Measurements from ENCODE around the gene XYLB. TPM values are rescaled to one million over a fixed set of nuclear protein-coding genes. Genes with fewer than 3 reads are reported as not detected.
A peak's percentile ranks its signal among the peaks of the same experiment; 100 is the strongest.

XYLB gene
- total RNA-seq, 1 experiment from 2014 or later: 3.3 TPM

DNA sequence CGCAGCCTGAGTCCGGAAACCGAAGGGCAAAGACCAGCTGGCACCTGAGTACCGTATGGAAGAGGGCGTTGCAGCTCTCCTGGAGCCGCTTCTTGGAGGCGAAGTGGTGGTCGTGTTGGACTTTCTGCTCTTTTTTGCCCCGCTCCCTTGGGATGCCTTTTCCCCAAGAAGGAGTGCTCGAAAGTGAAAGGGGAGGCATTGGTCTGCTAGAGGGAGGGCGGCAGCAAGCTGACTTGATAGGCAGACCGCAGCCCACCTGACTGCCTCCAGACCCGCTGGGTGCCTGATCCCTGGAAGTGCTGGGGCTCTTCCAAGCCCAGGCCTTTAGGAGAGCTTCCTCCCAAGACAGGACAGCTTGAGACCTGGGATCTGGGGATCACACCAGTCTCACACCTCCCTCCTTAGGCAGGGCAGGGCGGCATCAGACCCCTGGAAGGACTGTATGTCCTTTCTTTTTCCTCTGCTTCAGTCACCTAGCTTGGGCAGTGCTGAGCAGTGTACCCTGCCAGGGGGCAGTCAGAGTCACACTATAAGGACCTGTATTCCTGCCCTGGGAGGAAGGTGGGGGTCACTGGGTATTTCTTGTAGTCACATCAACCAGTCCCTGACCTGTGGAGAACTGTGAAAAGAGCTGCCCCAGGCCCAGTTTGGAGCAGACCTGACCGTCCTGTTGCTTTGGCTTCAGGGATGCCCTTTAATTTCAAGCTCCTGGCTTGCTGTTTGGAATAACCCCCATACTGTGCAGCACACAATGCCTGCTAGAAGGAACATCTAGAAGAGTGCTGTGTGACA, 109.2 kb downstream of the XYLB start (continued):
- TF ChIP-seq, protein P1, sequence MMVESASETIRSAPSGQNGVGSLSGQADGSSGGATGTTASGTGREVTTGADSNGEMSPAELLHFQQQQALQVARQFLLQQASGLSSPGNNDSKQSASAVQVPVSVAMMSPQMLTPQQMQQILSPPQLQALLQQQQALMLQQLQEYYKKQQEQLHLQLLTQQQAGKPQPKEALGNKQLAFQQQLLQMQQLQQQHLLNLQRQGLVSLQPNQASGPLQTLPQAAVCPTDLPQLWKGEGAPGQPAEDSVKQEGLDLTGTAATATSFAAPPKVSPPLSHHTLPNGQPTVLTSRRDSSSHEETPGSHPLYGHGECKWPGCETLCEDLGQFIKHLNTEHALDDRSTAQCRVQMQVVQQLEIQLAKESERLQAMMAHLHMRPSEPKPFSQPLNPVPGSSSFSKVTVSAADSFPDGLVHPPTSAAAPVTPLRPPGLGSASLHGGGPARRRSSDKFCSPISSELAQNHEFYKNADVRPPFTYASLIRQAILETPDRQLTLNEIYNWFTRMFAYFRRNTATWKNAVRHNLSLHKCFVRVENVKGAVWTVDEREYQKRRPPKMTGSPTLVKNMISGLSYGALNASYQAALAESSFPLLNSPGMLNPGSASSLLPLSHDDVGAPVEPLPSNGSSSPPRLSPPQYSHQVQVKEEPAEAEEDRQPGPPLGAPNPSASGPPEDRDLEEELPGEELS (CRISPR knock-in tag; IDR thresholded peaks at IDR 0.05): no peak
- no peak for TF ChIP-seq ZBTB21 (CRISPR knock-in tag; IDR thresholded peaks at IDR 0.05; ENCODE audit: borderline replicate concordance)
- no peak for TF ChIP-seq ETV6 (CRISPR knock-in tag; IDR thresholded peaks at IDR 0.05)
- TF ChIP-seq ELF4 (CRISPR knock-in tag; IDR thresholded peaks at IDR 0.05; ENCODE audit: low read depth): no peak
- TF ChIP-seq TEAD1 (CRISPR knock-in tag; IDR thresholded peaks at IDR 0.05): no peak; the same call in 1 of the 2 replicates
- no peak for TF ChIP-seq MLX (CRISPR knock-in tag; IDR thresholded peaks at IDR 0.05)
- no peak for TF ChIP-seq RELA (CRISPR knock-in tag; IDR thresholded peaks at IDR 0.05; ENCODE audit: borderline replicate concordance)
- TF ChIP-seq, protein P2, sequence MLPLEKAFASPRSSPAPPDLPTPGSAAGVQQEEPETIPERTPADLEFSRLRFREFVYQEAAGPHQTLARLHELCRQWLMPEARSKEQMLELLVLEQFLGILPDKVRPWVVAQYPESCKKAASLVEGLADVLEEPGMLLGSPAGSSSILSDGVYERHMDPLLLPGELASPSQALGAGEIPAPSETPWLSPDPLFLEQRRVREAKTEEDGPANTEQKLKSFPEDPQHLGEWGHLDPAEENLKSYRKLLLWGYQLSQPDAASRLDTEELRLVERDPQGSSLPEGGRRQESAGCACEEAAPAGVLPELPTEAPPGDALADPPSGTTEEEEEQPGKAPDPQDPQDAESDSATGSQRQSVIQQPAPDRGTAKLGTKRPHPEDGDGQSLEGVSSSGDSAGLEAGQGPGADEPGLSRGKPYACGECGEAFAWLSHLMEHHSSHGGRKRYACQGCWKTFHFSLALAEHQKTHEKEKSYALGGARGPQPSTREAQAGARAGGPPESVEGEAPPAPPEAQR (CRISPR knock-in tag; IDR thresholded peaks at IDR 0.05): no peak
- TF ChIP-seq, protein P3, sequence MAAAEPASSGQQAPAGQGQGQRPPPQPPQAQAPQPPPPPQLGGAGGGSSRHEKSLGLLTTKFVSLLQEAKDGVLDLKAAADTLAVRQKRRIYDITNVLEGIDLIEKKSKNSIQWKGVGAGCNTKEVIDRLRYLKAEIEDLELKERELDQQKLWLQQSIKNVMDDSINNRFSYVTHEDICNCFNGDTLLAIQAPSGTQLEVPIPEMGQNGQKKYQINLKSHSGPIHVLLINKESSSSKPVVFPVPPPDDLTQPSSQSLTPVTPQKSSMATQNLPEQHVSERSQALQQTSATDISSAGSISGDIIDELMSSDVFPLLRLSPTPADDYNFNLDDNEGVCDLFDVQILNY (CRISPR knock-in tag; IDR thresholded peaks at IDR 0.05): no peak
- TF ChIP-seq IRF2 (CRISPR knock-in tag; IDR thresholded peaks at IDR 0.05; ENCODE audit: borderline replicate concordance, low read depth): no peak
- TF ChIP-seq RORB (CRISPR knock-in tag; IDR thresholded peaks at IDR 0.05): no peak
- TF ChIP-seq, protein P4, sequence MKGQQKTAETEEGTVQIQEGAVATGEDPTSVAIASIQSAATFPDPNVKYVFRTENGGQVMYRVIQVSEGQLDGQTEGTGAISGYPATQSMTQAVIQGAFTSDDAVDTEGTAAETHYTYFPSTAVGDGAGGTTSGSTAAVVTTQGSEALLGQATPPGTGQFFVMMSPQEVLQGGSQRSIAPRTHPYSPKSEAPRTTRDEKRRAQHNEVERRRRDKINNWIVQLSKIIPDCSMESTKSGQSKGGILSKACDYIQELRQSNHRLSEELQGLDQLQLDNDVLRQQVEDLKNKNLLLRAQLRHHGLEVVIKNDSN (CRISPR knock-in tag; IDR thresholded peaks at IDR 0.05): 0 out of 2 replicates have a peak, but pooled peaks have one; percentile 47
- no peak for TF ChIP-seq JUN (CRISPR knock-in tag; IDR thresholded peaks at IDR 0.05)
- TF ChIP-seq, protein P5, sequence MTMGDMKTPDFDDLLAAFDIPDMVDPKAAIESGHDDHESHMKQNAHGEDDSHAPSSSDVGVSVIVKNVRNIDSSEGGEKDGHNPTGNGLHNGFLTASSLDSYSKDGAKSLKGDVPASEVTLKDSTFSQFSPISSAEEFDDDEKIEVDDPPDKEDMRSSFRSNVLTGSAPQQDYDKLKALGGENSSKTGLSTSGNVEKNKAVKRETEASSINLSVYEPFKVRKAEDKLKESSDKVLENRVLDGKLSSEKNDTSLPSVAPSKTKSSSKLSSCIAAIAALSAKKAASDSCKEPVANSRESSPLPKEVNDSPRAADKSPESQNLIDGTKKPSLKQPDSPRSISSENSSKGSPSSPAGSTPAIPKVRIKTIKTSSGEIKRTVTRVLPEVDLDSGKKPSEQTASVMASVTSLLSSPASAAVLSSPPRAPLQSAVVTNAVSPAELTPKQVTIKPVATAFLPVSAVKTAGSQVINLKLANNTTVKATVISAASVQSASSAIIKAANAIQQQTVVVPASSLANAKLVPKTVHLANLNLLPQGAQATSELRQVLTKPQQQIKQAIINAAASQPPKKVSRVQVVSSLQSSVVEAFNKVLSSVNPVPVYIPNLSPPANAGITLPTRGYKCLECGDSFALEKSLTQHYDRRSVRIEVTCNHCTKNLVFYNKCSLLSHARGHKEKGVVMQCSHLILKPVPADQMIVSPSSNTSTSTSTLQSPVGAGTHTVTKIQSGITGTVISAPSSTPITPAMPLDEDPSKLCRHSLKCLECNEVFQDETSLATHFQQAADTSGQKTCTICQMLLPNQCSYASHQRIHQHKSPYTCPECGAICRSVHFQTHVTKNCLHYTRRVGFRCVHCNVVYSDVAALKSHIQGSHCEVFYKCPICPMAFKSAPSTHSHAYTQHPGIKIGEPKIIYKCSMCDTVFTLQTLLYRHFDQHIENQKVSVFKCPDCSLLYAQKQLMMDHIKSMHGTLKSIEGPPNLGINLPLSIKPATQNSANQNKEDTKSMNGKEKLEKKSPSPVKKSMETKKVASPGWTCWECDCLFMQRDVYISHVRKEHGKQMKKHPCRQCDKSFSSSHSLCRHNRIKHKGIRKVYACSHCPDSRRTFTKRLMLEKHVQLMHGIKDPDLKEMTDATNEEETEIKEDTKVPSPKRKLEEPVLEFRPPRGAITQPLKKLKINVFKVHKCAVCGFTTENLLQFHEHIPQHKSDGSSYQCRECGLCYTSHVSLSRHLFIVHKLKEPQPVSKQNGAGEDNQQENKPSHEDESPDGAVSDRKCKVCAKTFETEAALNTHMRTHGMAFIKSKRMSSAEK (CRISPR knock-in tag; IDR thresholded peaks at IDR 0.05; ENCODE audit: borderline replicate concordance): no peak
- TF ChIP-seq CREM (CRISPR knock-in tag; IDR thresholded peaks at IDR 0.05): 0 out of 2 replicates have a peak, but pooled peaks have one; percentile 37
- no peak for TF ChIP-seq SMAD4 (CRISPR knock-in tag; IDR thresholded peaks at IDR 0.05)
- no peak for TF ChIP-seq ESRRA (CRISPR knock-in tag; IDR thresholded peaks at IDR 0.05; ENCODE audit: borderline replicate concordance)
